Superior temporal gyrus (tissue), 1 donor: Measurements from ENCODE around the gene TECTB.

Experiments used
- DNase-seq: peaks from one replicate; pipeline ENCODE4 v3.0.0-alpha.2; 2016; ENCODE audit errors: extremely low spot score

The TECTB gene

GRCh38 chr10:112275512-112276245 lies 7.5 kb upstream of the TECTB start:
- DNase-seq = no peak

- peak; percentile 32 for DNase-seq
Measured at GRCh38 chr10:112278871-112279270, 4.3 kb upstream of the TECTB start.

GRCh38 chr10:112279433-112279832 lies 3.8 kb upstream of the TECTB start:
- no peak for DNase-seq

- DNase-seq = no peak
Measured at GRCh38 chr10:112280205-112280921, 2.8 kb upstream of the TECTB start.

GRCh38 chr10:112282086-112282485 lies 1.1 kb upstream of the TECTB start:
- DNase-seq = no peak

GRCh38 chr10:112286837-112287818 lies 3.9 kb downstream of the TECTB start:
- peak; percentile 38 for DNase-seq

GRCh38 chr10:112287844-112288243 lies 4.6 kb downstream of the TECTB start:
- no peak for DNase-seq

GRCh38 chr10:112288486-112288885 lies 5.3 kb downstream of the TECTB start:
- DNase-seq = no peak

- no peak for DNase-seq
Measured at GRCh38 chr10:112289373-112290053, 6.3 kb downstream of the TECTB start.

- no peak for DNase-seq
Measured at GRCh38 chr10:112290054-112290373, 6.8 kb downstream of the TECTB start.

GRCh38 chr10:112294169-112294568 lies 11.0 kb downstream of the TECTB start:
- DNase-seq = no peak

GRCh38 chr10:112295853-112296830 lies 12.9 kb downstream of the TECTB start:
- no peak for DNase-seq

- no peak for DNase-seq
Measured at GRCh38 chr10:112296908-112297331, 13.7 kb downstream of the TECTB start.

- no peak for DNase-seq
Measured at GRCh38 chr10:112298581-112298980, 15.4 kb downstream of the TECTB start.

- DNase-seq = no peak
Measured at GRCh38 chr10:112299456-112299855, 16.3 kb downstream of the TECTB start.

GRCh38 chr10:112302335-112302734 lies 19.1 kb downstream of the TECTB start:
- DNase-seq = no peak

- DNase-seq = no peak
Measured at GRCh38 chr10:112303528-112303927, 20.3 kb downstream of the TECTB start.

- no peak for DNase-seq
Measured at GRCh38 chr10:112304267-112304859, 21.2 kb downstream of the TECTB start.

- DNase-seq = peak; percentile 33
Measured at GRCh38 chr10:112307358-112308124, 24.3 kb downstream of the TECTB start.
